ENCODE data around the gene RTL10. TPM values are rescaled to one million over a fixed set of nuclear protein-coding genes. Genes with fewer than 3 reads are reported as not detected.

RTL10 gene
- polyA plus RNA-seq, 3 donors from 2014 or later: 1.5 to 8.1 (median 4.5) TPM

DNA sequence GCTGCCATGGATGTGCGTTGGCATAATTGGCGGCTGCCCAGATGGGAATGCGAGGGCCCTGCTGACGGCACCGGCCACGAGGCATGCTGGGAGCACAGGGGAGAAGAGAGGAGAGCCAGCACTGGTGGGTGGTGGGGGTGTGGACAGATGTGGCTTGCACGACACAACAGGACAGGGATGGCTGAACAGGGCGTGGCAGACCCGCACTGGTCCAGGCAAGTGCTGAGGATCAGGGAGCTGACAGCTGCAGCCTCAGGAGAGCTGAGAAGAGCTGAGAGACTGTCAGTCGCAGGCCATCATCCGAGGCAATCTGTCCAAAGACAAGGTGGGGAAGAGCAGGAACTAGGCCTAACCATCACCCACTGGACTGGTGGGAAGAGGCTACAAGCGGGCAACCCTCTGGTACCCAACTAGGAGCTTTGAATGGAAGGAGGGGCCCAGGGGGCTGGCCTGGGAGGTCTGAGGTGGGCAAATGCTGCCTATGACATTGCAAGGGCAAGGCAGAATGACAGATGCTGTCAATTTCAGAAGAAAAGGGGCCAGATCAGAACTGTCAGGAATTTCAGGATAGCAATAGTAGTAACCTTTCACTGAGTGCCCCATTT, 2.4 kb downstream of the RTL10 start:
- no peaks in the 10 kb centered on the region for H3K9me3 Mint-ChIP-seq
- H3K4me1 Mint-ChIP-seq: peaks cover 26 to 31% of the 10 kb centered on the region in 2 donors
- no peaks in the 10 kb centered on the region for H3K36me3 Mint-ChIP-seq

GRCh38 chr22:19851291-19852176, 3.1 kb downstream of the RTL10 start:
- Mint-ChIP-seq H3K27ac (peak overlapping the region in 1 of 6 donors; percentile 28), H3K27me3 (ENCODE audit: low read depth in 3 of 3) (peaks cover 0 to 3% (median 0%) of the 10 kb centered on the region in 3 donors), H3K9me3 (no peaks in the 10 kb centered on the region), H3K4me3 (peak overlapping the region in 2 of 5 donors; percentile 15 to 92), H3K36me3 (no peaks in the 10 kb centered on the region), H3K4me1 (peaks cover 26 to 31% of the 10 kb centered on the region in 2 donors)
- DNase-seq: no peak

More for the DNA sequence above, 2.4 kb downstream of the RTL10 start:
- Mint-ChIP-seq H3K4me3 (peak overlapping the region in 4 of 5 donors; percentile 21 to 92 (median 88)), H3K27ac (peak overlapping the region in 3 of 6 donors; percentile 17 to 28 (median 20)), H3K27me3 (ENCODE audit: low read depth in 3 of 3) (peaks cover 0 to 3% (median 0%) of the 10 kb centered on the region in 3 donors)
- no peak for DNase-seq

- H3K4me1 Mint-ChIP-seq: peaks cover 23 to 26% of the 10 kb centered on the region in 2 donors
Measured at GRCh38 chr22:19850763-19851109, 3.9 kb downstream of the RTL10 start.

GRCh38 chr22:19849835-19850762, 4.6 kb downstream of the RTL10 start:
- peak overlapping the region in 1 of 6 donors; percentile 17 for H3K27ac Mint-ChIP-seq
- peaks cover 0 to 1% (median 0%) of the 10 kb centered on the region in 3 donors for H3K27me3 Mint-ChIP-seq (ENCODE audit: low read depth in 3 of 3)
- H3K9me3 Mint-ChIP-seq: no peaks in the 10 kb centered on the region
- no peak for DNase-seq
- H3K4me3 Mint-ChIP-seq: no peak overlapping the region
- H3K4me1 Mint-ChIP-seq: peaks cover 20 to 23% of the 10 kb centered on the region in 2 donors
- peaks cover 0 to 3% (median 0%) of the 10 kb centered on the region in 3 donors for H3K36me3 Mint-ChIP-seq

More at GRCh38 chr22:19850763-19851109, 3.9 kb downstream of the RTL10 start:
- peaks cover 0 to 1% (median 0%) of the 10 kb centered on the region in 3 donors for H3K36me3 Mint-ChIP-seq
- no peaks in the 10 kb centered on the region for H3K9me3 Mint-ChIP-seq
- peaks cover 0 to 3% (median 0%) of the 10 kb centered on the region in 3 donors for H3K27me3 Mint-ChIP-seq (ENCODE audit: low read depth in 3 of 3)
- no peak overlapping the region for H3K27ac Mint-ChIP-seq
- H3K4me3 Mint-ChIP-seq: no peak overlapping the region
- no peak for DNase-seq

DNA sequence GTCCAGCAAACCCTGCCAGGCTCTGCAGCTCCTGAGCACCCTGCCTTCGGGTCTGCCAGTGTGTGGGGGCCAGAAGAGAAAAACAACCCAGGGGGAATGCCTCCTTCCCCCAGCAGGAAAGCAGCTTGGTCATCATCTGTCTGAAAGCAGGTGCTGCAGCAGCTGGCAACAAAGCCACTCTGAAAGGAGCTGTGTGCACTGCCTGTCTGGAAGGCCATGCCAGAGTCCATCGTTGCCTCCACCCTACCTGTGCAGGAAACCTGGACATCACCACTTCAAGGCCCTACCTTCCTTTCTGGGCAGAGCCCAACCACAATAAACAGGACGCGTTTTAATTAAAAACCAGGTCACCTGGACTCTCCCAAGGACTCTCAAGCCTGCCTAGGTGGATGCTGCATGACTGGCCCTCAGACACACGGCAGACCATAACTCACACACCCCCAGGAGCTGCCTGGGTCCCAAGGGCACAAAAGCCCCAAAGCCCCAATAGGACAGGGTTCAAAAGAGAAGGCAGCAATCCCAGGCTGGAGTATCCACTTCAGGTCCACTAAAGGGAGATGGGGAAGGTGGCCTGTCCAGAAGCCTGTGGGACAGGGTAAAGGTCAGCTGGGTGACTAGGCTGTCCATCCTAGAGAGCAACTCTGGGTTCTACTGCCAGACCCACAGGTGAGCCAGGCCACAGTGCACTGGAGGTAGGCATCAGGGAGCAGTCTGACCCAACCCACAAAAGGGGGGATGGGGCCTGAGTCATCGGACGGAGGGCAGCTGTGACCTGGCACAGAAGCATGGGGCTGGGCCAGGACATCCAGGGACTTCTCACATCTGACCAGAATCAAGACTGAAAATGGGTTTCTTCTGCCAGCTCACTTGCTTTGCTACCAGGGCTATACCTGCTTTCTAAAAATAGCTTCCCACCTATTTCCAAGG, 6.1 kb downstream of the RTL10 start:
- no peak overlapping the region for H3K27ac Mint-ChIP-seq
- no peak overlapping the region for H3K4me3 Mint-ChIP-seq
- no peaks in the 10 kb centered on the region for H3K9me3 Mint-ChIP-seq
- DNase-seq: no peak
- H3K27me3 Mint-ChIP-seq (ENCODE audit: low read depth in 3 of 3): peaks cover 0 to 2% (median 0%) of the 10 kb centered on the region in 3 donors
- peaks cover 16 to 19% of the 10 kb centered on the region in 2 donors for H3K4me1 Mint-ChIP-seq
- H3K36me3 Mint-ChIP-seq: peaks cover 0 to 3% (median 0%) of the 10 kb centered on the region in 3 donors

DNA sequence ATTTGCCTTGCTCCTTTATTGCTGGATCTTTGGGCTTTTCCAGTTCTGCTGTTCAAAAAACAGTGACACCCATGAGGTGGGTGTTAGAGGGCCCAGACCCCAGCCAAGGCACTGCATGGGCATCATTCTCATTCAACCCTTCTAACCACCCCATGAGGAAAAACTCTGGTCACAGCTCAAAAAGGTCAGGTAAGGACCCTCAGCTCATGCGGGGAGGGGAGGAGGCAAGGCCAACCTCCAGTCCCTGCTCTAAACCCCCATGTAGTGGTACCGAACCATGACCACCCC, 7.4 kb downstream of the RTL10 start:
- peaks cover 3 to 7% of the 10 kb centered on the region in 2 donors for H3K4me1 Mint-ChIP-seq
- H3K4me3 Mint-ChIP-seq: no peak overlapping the region
- no peak for DNase-seq
- no peak overlapping the region for H3K27ac Mint-ChIP-seq
- peaks cover 0 to 3% (median 0%) of the 10 kb centered on the region in 3 donors for H3K36me3 Mint-ChIP-seq
- peaks cover 0 to 2% (median 0%) of the 10 kb centered on the region in 3 donors for H3K27me3 Mint-ChIP-seq (ENCODE audit: low read depth in 3 of 3)
- no peaks in the 10 kb centered on the region for H3K9me3 Mint-ChIP-seq

DNA sequence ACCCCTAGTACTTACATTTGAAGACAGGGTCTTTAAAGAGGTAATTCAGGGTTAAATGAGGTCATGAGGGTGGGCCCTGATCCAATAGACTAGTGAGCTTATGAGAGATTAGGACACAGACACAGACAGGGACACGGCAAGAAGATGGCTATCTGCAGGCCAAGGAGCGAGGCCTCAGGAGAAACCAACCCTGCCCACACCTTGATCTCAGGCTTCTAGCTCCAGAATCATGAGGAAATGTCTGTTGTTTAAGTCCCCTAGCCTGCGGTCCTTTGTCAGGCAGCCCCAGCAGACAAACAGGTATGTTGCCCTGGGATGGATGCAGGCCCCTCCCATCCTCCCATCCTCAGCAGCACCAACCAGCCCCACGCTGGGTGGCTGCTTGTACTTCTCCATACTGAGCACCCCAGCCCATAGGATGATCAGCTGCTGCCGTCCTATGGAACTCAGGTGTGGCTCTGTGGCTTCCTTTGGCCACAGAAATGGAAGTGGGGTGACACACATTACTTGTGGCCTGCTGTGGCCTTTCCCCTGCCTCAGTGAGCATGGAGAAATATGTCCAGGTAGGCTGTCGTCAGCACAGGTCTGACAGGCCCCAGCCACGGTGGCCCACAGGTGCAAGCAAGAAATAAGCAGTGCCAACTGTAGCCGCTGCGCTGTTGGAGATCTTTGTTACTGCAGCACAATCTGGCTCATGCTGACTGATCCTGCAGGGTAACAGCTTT, 7.9 kb downstream of the RTL10 start:
- peaks cover 0 to 3% (median 0%) of the 10 kb centered on the region in 3 donors for H3K36me3 Mint-ChIP-seq
- peaks cover 0 to 7% of the 10 kb centered on the region in 2 donors for H3K4me1 Mint-ChIP-seq
- DNase-seq: no peak
- H3K9me3 Mint-ChIP-seq: no peaks in the 10 kb centered on the region
- no peak overlapping the region for H3K4me3 Mint-ChIP-seq
- H3K27me3 Mint-ChIP-seq (ENCODE audit: low read depth in 3 of 3): peaks cover 0 to 2% (median 0%) of the 10 kb centered on the region in 3 donors
- no peak overlapping the region for H3K27ac Mint-ChIP-seq

DNA sequence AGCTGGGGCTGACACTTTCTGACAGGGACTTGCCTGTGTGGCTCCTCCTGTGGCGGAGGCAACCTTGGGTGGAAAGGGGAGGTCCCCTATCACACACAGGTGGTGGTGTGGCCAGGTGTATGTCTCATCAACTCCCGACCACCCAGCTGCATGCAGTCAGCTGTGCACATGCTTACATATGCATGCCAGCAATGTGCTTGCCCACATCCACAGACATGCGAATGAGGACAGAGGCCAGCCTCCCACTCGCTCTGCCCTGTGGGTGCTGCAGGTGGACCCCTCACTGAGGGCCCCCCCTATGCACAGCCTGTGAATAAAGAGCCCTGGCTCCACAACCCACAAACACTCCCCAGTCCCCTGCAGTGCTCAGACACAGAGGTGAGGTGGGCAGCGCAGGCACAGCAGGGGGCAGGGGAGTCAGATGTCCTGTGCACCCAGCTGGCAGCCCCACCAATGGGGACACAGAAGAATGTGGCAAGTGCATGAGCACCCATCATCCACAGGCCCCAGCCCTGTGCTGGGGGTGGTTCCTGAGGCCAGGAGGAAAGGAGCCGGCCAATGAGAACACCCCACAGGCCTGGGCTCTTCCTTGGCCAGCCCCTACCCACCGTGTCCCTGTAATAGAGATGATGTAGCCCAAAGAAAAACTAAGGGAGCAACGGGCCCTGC, 9.5 kb downstream of the RTL10 start:
- DNase-seq: no peak
- Mint-ChIP-seq H3K36me3 (peaks cover 0 to 3% (median 0%) of the 10 kb centered on the region in 3 donors), H3K27me3 (ENCODE audit: low read depth in 3 of 3) (peaks cover 0 to 2% (median 0%) of the 10 kb centered on the region in 3 donors), H3K9me3 (no peaks in the 10 kb centered on the region), H3K4me1 (peaks cover 0 to 10% of the 10 kb centered on the region in 2 donors), H3K4me3 (no peak overlapping the region), H3K27ac (no peak overlapping the region)

GRCh38 chr22:19844377-19845053, 10.2 kb downstream of the RTL10 start:
- H3K36me3 Mint-ChIP-seq: peaks cover 0 to 3% (median 0%) of the 10 kb centered on the region in 3 donors
- no peak for DNase-seq
- H3K4me1 Mint-ChIP-seq: peaks cover 0 to 10% of the 10 kb centered on the region in 2 donors
- H3K27me3 Mint-ChIP-seq (ENCODE audit: low read depth in 3 of 3): peaks cover 0 to 2% (median 0%) of the 10 kb centered on the region in 3 donors
- no peaks in the 10 kb centered on the region for H3K9me3 Mint-ChIP-seq
- H3K4me3 Mint-ChIP-seq: peak overlapping the region in 2 of 5 donors; percentile 30 to 36
- no peak overlapping the region for H3K27ac Mint-ChIP-seq

GRCh38 chr22:19843857-19844376, 10.8 kb downstream of the RTL10 start:
- DNase-seq: no peak
- Mint-ChIP-seq H3K27ac (no peak overlapping the region), H3K36me3 (peaks cover 0 to 3% (median 0%) of the 10 kb centered on the region in 3 donors), H3K4me1 (peaks cover 0 to 10% of the 10 kb centered on the region in 2 donors), H3K9me3 (no peaks in the 10 kb centered on the region), H3K27me3 (ENCODE audit: low read depth in 3 of 3) (peaks cover 0 to 2% (median 0%) of the 10 kb centered on the region in 3 donors), H3K4me3 (no peak overlapping the region)

Data from immature natural killer cell (primary cell).